Body of pancreas (tissue), 4 donors: Measurements from ENCODE around the gene ANKLE1. TPM values are rescaled to one million over a fixed set of nuclear protein-coding genes. Genes with fewer than 3 reads are reported as not detected.

Experiments
- ATAC-seq: fragments of 150-250 bp; one replicate; pipeline ENCODE4 v1.9.1; 2016
- DNase-seq, 4 donors: peaks; one replicate each; pipeline ENCODE4 v3.0.0-alpha.2; 2019
- H3K27ac ChIP-seq, 4 donors: fragments of 200-600 bp; sonication (generic); 1 replicate in 3 of 4; 2 replicates in 1 of 4; pipeline versions ENCODE4 v1.5.1 to v1.6.1; 2016 to 2019; ENCODE audit warnings: mild to moderate bottlenecking in 1 of 4, mixed read lengths in 1 of 4, moderate library complexity in 1 of 4
- H3K27me3 ChIP-seq, 2 donors: fragments of 200-600 bp; sonication (generic); one replicate each; pipeline ENCODE4 v1.6.0; 2016; ENCODE audit warnings: mild to moderate bottlenecking in 1 of 2
- H3K36me3 ChIP-seq, 2 donors: fragments of 200-600 bp; sonication (generic); replicated peaks in 1 of 2; 2 replicates each; pipeline ENCODE4 v1.5.1; 2016; ENCODE audit warnings: low read depth in 2 of 2; ENCODE audit not compliant: insufficient read depth in 1 of 2
- H3K4me1 ChIP-seq: fragments of 200-600 bp; sonication (generic); one replicate; pipeline ENCODE4 v1.6.0; 2016
- H3K4me3 ChIP-seq, 2 donors: fragments of 200-600 bp; sonication (generic); 1 replicate in 1 of 2; 2 replicates in 1 of 2; pipeline ENCODE4 v1.5.1; 2016 to 2019
- H3K9me3 ChIP-seq, 3 donors: fragments of 200-600 bp; sonication (generic); 1 replicate in 2 of 3; 2 replicates in 1 of 3; pipeline ENCODE4 v1.5.1; 2016
- POLR2A ChIP-seq, 3 donors: fragments of 450-650 bp; IDR thresholded peaks; one replicate each; pipeline ENCODE4 v1.6.1; 2016; ENCODE audit warnings: antibody characterized with exemption in 3 of 3, mild to moderate bottlenecking in 2 of 3
- WGBS, 2 donors: methylation state at CpG; one replicate each; pipeline ENCODE4 v1.1.5; 2017; 5-methylcytosine and 5-hydroxymethylcytosine counted together
- intact Hi-C: fragments of 100-400 bp; cut with DNase I; formaldehyde crosslinking; loops from one replicate; pipeline ENCODE4 v1.15.1; 2023
- total RNA-seq, 2 donors: library from RNA; depleted of rRNA; stranded (reverse); fragments of >200 nt; gene quantifications; one replicate each; pipeline ENCODE4 v1.1.0, GENCODE V29; 2016
- TF ChIP-seq, protein P1 (sequence below), 7 experiments: fragments of 450-650 bp in 4 of 7; fragments of 200-600 bp in 3 of 7; sonication (generic) in 3 of 7; IDR thresholded peaks; one replicate each; pipeline ENCODE4 v1.5.1; 2016 to 2019; ENCODE audit warnings: antibody characterized with exemption in 7 of 7

Gene ANKLE1
- total RNA-seq, 2 donors from 2014 or later = 0.33 TPM; not detected in 1

DNA sequence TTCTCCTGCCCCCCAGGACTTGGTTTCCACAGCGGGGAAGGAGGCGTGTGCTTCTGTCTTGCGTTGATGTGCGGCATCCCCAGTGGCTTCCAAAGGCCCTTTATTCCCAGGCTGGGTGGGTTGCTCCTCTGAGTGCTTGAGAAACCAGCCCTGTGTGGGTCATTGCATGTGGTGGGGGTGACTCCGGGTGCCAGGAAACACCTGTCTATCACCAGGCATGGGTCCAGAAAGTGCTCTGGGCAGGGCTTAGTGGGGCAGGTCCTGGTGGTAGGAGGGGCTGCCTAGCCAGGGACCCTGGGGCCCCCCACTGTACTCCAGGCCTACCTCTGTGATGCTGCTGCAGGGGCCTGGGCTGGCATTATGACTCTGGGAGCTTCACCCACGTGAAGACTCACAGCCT, 37.3 kb downstream of the ANKLE1 start:
- Histone ChIP-seq H3K4me1 (no peaks in the 10 kb centered on the region), H3K4me3 (no peak overlapping the region), H3K36me3 (peaks cover 5 to 7% of the 10 kb centered on the region in 2 donors), H3K27me3 (no peaks in the 10 kb centered on the region), H3K9me3 (no peaks in the 10 kb centered on the region), H3K27ac (no peak overlapping the region)
- intact Hi-C loops = no loop called here
- DNase-seq = no peak
- TF ChIP-seq, protein P1, sequence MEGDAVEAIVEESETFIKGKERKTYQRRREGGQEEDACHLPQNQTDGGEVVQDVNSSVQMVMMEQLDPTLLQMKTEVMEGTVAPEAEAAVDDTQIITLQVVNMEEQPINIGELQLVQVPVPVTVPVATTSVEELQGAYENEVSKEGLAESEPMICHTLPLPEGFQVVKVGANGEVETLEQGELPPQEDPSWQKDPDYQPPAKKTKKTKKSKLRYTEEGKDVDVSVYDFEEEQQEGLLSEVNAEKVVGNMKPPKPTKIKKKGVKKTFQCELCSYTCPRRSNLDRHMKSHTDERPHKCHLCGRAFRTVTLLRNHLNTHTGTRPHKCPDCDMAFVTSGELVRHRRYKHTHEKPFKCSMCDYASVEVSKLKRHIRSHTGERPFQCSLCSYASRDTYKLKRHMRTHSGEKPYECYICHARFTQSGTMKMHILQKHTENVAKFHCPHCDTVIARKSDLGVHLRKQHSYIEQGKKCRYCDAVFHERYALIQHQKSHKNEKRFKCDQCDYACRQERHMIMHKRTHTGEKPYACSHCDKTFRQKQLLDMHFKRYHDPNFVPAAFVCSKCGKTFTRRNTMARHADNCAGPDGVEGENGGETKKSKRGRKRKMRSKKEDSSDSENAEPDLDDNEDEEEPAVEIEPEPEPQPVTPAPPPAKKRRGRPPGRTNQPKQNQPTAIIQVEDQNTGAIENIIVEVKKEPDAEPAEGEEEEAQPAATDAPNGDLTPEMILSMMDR (IDR thresholded peaks at IDR 0.05) = no peak
- no peak for TF ChIP-seq POLR2A (IDR thresholded peaks at IDR 0.05)
- WGBS, 2 donors = 83% methylated on average over 6 of the region's 6 CpGs; no CpG with 5 or more reads in 1 of the 2 donors
- no peak for ATAC-seq

DNA sequence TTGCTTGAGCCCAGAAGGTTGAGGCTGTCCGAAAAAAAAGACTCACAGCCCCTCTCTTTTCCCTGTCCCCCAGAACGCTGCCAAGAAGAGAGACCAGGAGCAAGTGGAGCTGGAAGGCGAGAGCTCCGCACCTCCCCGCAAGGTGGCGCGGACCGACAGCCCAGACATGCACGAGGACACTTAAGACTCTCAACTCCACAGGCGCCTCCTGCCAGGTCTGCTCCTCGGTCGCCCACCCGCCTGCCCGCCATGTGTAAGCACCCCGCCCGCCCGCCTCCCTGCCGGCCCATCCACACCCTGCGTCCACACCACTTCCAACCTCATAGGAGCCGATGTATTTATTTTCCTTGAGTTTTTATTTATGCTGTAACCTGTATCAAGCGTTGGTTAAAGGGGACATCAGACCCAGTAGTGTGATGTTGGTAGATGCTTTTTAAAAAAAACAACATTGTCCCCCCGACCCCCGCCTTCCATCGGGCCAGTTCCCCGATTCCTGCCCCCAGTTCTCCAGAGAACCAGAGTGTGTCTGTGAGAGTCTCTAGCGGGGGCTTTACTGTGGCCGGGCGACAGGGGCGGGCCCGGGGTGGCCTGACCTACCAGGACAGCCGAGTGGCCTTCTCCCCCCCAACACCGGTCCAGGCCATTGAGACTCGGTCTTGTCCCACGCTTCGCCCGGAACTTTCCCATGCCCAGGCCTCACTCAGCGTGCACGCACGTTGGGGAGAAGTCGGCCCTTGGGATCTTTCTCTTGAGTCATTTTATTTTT, 38.0 kb downstream of the ANKLE1 start:
- DNase-seq (no peak), ATAC-seq (no peak)
- Histone ChIP-seq H3K4me1 (no peaks in the 10 kb centered on the region), H3K9me3 (no peaks in the 10 kb centered on the region), H3K36me3 (peaks cover 4 to 5% of the 10 kb centered on the region in 2 donors), H3K27me3 (no peaks in the 10 kb centered on the region), H3K4me3 (no peak overlapping the region), H3K27ac (no peak overlapping the region)
- 89 to 92% methylated on average over 35 to 40 of the region's 40 CpGs for WGBS, 2 donors
- TF ChIP-seq, protein P1 (IDR thresholded peaks at IDR 0.05) = no peak
- TF ChIP-seq POLR2A (IDR thresholded peaks at IDR 0.05) = no peak
- intact Hi-C loops = no loop called here

DNA sequence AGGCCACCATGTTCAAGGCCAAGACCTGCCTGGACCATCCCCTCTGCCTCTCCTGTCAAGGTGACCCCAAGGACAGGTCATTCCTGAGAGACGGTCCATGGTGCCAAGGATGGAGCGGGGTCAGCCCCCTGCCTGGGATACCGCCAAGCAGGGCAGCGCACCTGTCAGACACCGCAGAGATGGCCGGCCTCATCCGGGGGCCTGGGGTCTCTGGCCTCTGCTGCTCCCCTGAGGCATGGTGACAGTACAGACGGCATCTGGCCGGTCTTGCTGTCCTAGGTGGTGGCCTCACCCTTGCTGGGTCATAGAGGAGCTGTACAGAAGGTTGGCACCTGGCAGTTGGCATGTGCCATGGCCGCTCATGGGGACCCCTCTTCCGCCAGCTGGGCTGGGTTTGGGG, 38.7 kb downstream of the ANKLE1 start:
- peaks cover 4 to 5% of the 10 kb centered on the region in 2 donors for H3K36me3 ChIP-seq
- DNase-seq = no peak
- no peaks in the 10 kb centered on the region for H3K4me1 ChIP-seq
- no peak overlapping the region for H3K27ac ChIP-seq
- H3K9me3 ChIP-seq = no peaks in the 10 kb centered on the region
- no peak overlapping the region for H3K4me3 ChIP-seq
- intact Hi-C loops = no loop called here
- ATAC-seq = no peak
- no peaks in the 10 kb centered on the region for H3K27me3 ChIP-seq
- 79 to 96% methylated on average over 4 to 11 of the region's 11 CpGs for WGBS, 2 donors
- no peak for TF ChIP-seq POLR2A (IDR thresholded peaks at IDR 0.05)
- TF ChIP-seq, protein P1 (IDR thresholded peaks at IDR 0.05) = no peak

DNA sequence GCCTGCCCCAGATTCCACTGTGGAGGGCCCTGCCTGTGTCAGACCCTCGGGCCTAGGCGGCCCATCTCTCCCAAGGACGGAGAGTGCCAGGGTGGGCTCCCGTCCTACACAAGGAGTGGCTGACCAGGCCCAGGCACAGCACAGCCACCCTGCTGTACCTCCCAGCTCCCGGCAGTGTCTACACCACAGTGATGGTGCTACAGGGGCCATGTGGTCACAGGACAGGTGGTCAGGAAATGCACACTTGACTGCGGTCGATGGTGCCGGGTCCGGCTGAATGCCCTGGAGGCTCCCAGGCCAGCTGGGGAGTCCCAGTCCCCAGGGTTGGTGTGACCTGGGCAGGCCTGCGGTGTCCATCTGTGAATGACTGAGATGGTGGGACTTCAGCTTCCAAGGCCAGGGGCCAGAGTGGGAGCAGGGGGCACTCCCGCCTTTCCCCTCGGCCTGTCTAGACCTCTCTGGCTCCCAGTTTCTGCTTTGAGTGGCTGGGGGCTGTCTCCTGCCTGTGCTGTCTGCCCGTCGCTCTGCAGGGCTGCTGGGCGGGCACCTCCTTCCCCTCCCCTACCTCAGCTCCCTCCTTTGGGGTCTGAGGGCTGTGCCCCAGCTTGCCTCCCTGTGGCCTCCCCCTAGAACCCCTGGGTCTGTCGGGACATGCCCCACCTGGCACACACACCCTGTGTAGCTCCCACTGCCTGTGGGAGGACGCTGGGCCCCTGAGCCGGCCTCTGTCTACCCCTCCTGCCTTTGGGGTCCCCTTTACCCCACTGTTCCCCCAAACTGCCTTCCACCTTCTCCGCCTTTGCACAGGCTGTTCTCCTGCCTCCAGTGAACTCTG, 40.2 kb downstream of the ANKLE1 start:
- Histone ChIP-seq H3K4me3 (no peak overlapping the region), H3K27ac (no peak overlapping the region), H3K9me3 (no peaks in the 10 kb centered on the region), H3K4me1 (no peaks in the 10 kb centered on the region), H3K36me3 (peaks cover 4 to 5% of the 10 kb centered on the region in 2 donors), H3K27me3 (no peaks in the 10 kb centered on the region)
- WGBS, 2 donors = 92% methylated on average over 8 to 18 of the region's 19 CpGs
- intact Hi-C loops = no loop called here
- DNase-seq (no peak), ATAC-seq (no peak)
- TF ChIP-seq, protein P1 (IDR thresholded peaks at IDR 0.05) = no peak
- TF ChIP-seq POLR2A (IDR thresholded peaks at IDR 0.05) = no peak
